Measurements from ENCODE around the gene CLCN7. TPM values are rescaled to one million over a fixed set of nuclear protein-coding genes. Genes with fewer than 3 reads are reported as not detected.
A peak's percentile ranks its signal among the peaks of the same experiment; 100 is the strongest.
"Not testable (repeated sequence)": the region's sequence is repeated elsewhere in the genome, so short reads cannot be mapped to it uniquely, and the experiment has no call there.

CLCN7 gene
- total and polyA plus RNA-seq, 8 donors = 28.6 to 130 (median 31.3) TPM

DNA sequence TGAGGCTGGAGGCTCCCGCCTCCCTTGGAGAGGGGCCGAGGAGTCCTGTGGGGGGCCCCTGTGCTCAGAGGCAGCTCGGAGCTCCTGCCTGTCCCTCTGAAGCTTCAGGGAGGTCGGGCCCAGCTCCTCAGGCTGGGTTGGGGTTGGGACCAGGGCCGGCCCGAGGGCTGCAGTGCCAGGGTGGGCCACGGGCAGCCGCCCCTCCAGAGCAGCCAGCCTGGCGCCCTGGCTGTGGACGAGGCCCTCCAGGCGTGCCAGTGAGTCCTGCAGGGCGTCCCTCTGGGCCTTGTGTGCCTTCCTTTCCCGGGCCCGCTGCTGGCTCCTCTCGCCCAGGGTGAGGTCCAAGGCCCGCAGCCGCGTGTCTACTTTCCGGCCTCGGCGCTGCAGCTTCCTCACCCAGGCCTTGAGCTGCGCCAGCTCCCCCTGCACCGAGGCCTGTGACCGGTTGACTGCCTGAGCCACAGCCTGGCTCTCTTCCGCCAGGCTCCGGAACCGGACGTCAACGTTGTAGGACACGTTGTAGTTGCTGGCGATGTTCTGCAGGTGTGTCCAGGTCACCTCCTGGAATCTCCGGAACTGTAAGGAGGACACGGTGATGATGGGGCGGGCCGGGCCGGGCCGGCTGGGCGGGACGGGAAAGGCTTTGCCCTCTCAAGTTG is 12.7 kb upstream of the CLCN7 start:
- TF ChIP-seq, protein P1, sequence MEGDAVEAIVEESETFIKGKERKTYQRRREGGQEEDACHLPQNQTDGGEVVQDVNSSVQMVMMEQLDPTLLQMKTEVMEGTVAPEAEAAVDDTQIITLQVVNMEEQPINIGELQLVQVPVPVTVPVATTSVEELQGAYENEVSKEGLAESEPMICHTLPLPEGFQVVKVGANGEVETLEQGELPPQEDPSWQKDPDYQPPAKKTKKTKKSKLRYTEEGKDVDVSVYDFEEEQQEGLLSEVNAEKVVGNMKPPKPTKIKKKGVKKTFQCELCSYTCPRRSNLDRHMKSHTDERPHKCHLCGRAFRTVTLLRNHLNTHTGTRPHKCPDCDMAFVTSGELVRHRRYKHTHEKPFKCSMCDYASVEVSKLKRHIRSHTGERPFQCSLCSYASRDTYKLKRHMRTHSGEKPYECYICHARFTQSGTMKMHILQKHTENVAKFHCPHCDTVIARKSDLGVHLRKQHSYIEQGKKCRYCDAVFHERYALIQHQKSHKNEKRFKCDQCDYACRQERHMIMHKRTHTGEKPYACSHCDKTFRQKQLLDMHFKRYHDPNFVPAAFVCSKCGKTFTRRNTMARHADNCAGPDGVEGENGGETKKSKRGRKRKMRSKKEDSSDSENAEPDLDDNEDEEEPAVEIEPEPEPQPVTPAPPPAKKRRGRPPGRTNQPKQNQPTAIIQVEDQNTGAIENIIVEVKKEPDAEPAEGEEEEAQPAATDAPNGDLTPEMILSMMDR (IDR thresholded peaks at IDR 0.05) = no peak
- no peak overlapping the region for H3K27ac ChIP-seq
- H3K4me3 ChIP-seq = no peak overlapping the region
- peaks cover 0 to 4% of the 10 kb centered on the region in 2 donors for H3K4me1 ChIP-seq
- no peaks in the 10 kb centered on the region for H3K9me3 ChIP-seq
- DNase-seq (peak in 1 of 4 donors; percentile 61), ATAC-seq (no peak)
- H3K27me3 ChIP-seq = no peaks in the 10 kb centered on the region
- no peaks in the 10 kb centered on the region for H3K36me3 ChIP-seq
- intact Hi-C loops (cut with DNase I) = no loop called here

GRCh38 chr16:1486551-1487390 is 11.9 kb upstream of the CLCN7 start:
- ATAC-seq = no peak
- no peak for DNase-seq
- intact Hi-C loops (cut with DNase I) = no loop called here
- H3K36me3 ChIP-seq = no peaks in the 10 kb centered on the region
- TF ChIP-seq, protein P1 (IDR thresholded peaks at IDR 0.05) = no peak
- no peaks in the 10 kb centered on the region for H3K4me1 ChIP-seq
- H3K4me3 ChIP-seq = no peak overlapping the region
- H3K27me3 ChIP-seq = no peaks in the 10 kb centered on the region
- no peaks in the 10 kb centered on the region for H3K9me3 ChIP-seq
- no peak overlapping the region for H3K27ac ChIP-seq

GRCh38 chr16:1485847-1486496 is 11.1 kb upstream of the CLCN7 start:
- H3K27me3 ChIP-seq = no peaks in the 10 kb centered on the region
- H3K36me3 ChIP-seq = no peaks in the 10 kb centered on the region
- no peaks in the 10 kb centered on the region for H3K9me3 ChIP-seq
- DNase-seq = peak in 1 of 4 donors; percentile 72
- intact Hi-C loops (cut with DNase I) = no loop called here
- ATAC-seq = no peak
- H3K4me1 ChIP-seq = no peaks in the 10 kb centered on the region
- H3K27ac ChIP-seq = no peak overlapping the region
- H3K4me3 ChIP-seq = no peak overlapping the region
- TF ChIP-seq, protein P1 (IDR thresholded peaks at IDR 0.05) = no peak

DNA sequence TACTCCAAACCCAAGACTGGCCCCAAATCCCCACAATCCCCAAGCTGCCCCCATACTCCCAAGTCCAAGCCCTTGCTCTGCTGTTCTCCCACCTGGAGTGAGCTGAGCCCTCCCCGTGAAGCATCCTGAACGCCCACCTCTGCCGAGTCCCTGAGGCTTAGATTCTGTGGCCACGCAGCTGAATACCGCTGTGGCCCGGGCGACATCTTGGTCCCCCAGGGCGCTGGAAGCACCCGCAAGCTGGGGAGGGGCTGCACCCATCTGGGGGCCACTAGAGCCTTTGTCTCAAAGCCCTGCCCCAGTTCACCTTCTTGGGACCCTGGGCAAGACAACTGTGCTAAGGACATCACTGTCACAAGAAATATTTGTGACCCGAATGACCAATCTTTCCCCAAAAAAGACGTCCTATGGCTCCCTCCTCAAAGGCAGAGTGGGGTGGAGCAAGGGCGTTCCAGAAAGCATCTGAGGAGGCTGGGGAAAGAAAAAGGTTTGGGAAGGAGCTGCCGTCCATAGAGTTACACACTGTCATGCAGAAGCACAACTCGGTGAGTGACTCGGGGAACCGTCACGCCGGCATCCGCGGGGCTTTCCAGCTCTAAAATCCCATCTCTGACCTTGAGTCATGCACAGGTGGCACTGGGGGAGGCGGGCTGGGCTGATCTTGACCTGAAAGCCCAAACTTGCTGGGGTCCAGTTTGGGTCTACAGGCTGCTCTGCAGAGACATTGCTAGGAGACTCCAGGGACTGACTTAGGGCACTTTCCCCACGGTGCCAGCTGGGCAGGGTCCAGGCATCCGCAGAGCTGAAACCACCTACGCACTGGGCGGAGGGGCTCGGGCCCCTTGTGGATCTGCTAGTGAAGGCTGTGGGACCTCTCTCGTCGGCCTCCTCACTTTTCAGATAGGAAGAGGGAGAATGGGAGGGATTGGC is 7.3 kb upstream of the CLCN7 start:
- Histone ChIP-seq H3K27ac (no peak overlapping the region), H3K36me3 (no peaks in the 10 kb centered on the region), H3K27me3 (no peaks in the 10 kb centered on the region), H3K4me1 (no peaks in the 10 kb centered on the region), H3K9me3 (no peaks in the 10 kb centered on the region), H3K4me3 (no peak overlapping the region)
- TF ChIP-seq, protein P1 (IDR thresholded peaks at IDR 0.05) = no peak
- intact Hi-C loops (cut with DNase I) = no loop called here
- DNase-seq (no peak), ATAC-seq (no peak)

DNA sequence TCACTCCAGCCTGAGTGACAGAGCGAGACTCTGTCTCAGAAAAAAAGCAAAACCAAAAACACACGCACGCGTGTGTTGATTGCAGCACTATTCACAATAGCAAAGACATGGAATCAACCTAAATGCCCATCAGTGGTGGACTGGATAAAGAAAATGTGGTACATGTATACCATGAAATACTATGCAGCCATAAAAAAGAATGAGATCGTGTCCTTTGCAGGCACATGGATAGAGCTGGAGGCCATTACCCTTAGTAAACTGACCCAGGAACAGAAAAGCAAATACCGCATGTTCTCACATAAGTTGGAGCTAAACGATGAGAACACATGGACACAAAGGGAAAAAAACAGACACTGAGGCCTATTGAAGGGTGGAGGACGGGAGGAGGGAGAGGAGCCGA is 4.1 kb upstream of the CLCN7 start:
- H3K36me3 ChIP-seq; H3K27ac ChIP-seq; H3K27me3 ChIP-seq; ATAC-seq; DNase-seq; intact Hi-C loops (cut with DNase I); H3K4me3 ChIP-seq; H3K9me3 ChIP-seq: not testable (repeated sequence)
- H3K4me1 ChIP-seq = peaks cover 4 to 17% of the 10 kb centered on the region in 2 donors

Data from left lung (tissue), 10 donors.